Skeletal muscle cell (primary cell): Measurements from ENCODE around the gene P4HA1.

Source experiments
- DNase-seq: peaks from one replicate; pipeline ENCODE4 v3.0.0-alpha.2; 2010; ENCODE audit warnings: low read depth
- H3K4me3 ChIP-seq: 2 replicates; pipeline ENCODE4 v1.5.1; 2011; ENCODE audit warnings: low read depth, mild to moderate bottlenecking, control low read depth, low read length, moderate library complexity

Gene P4HA1

GRCh38 chr10:73095481-73096021 is 1.1 kb downstream of the P4HA1 start:
- peak overlapping the region; percentile 99 for H3K4me3 ChIP-seq
- no peak for DNase-seq

- H3K4me3 ChIP-seq = peak overlapping the region; percentile 99
- DNase-seq = no peak
Measured at GRCh38 chr10:73094986-73095480, 1.6 kb downstream of the P4HA1 start.

- no peak for DNase-seq
- H3K4me3 ChIP-seq = peak overlapping the region; percentile 99
Measured at GRCh38 chr10:73093922-73094850, 2.5 kb downstream of the P4HA1 start.

GRCh38 chr10:73092830-73093229 is 3.8 kb downstream of the P4HA1 start:
- H3K4me3 ChIP-seq = no peak overlapping the region
- no peak for DNase-seq

GRCh38 chr10:73088304-73088703 is 8.4 kb downstream of the P4HA1 start:
- no peak overlapping the region for H3K4me3 ChIP-seq
- no peak for DNase-seq

- no peak for DNase-seq
Measured at GRCh38 chr10:73086816-73087215, 9.8 kb downstream of the P4HA1 start.

GRCh38 chr10:73084209-73084608 is 12.5 kb downstream of the P4HA1 start:
- H3K4me3 ChIP-seq = no peak overlapping the region
- DNase-seq = no peak

More at GRCh38 chr10:73086816-73087215, 9.8 kb downstream of the P4HA1 start:
- no peak overlapping the region for H3K4me3 ChIP-seq

GRCh38 chr10:73083221-73083620 is 13.4 kb downstream of the P4HA1 start:
- DNase-seq = no peak
- H3K4me3 ChIP-seq = no peak overlapping the region

- no peak overlapping the region for H3K4me3 ChIP-seq
- DNase-seq = no peak
Measured at GRCh38 chr10:73079779-73080541, 16.7 kb downstream of the P4HA1 start.

GRCh38 chr10:73076360-73077183 is 20.1 kb downstream of the P4HA1 start:
- DNase-seq = peak; percentile 21
- no peak overlapping the region for H3K4me3 ChIP-seq

GRCh38 chr10:73075829-73076228 is 20.8 kb downstream of the P4HA1 start:
- H3K4me3 ChIP-seq = no peak overlapping the region
- no peak for DNase-seq

GRCh38 chr10:73073627-73074026 is 23.0 kb downstream of the P4HA1 start:
- H3K4me3 ChIP-seq = no peak overlapping the region
- DNase-seq = no peak

- DNase-seq = no peak
- no peak overlapping the region for H3K4me3 ChIP-seq
Measured at GRCh38 chr10:73065441-73065840, 31.2 kb downstream of the P4HA1 start.

- DNase-seq = no peak
- H3K4me3 ChIP-seq = no peak overlapping the region
Measured at GRCh38 chr10:73061743-73062142, 34.9 kb downstream of the P4HA1 start.

- no peak for DNase-seq
- H3K4me3 ChIP-seq = no peak overlapping the region
Measured at GRCh38 chr10:73060738-73061635, 35.7 kb downstream of the P4HA1 start.

- no peak overlapping the region for H3K4me3 ChIP-seq
- no peak for DNase-seq
Measured at GRCh38 chr10:73060173-73060572, 36.5 kb downstream of the P4HA1 start.

GRCh38 chr10:73058057-73058591 is 38.5 kb downstream of the P4HA1 start:
- DNase-seq = no peak
- no peak overlapping the region for H3K4me3 ChIP-seq

- H3K4me3 ChIP-seq = no peak overlapping the region
- DNase-seq = no peak
Measured at GRCh38 chr10:73054286-73054685, 42.4 kb downstream of the P4HA1 start.
